Kasumi-1 (cell line): ENCODE data around the gene SLC22A8.
"Not testable (repeated sequence)": the region's sequence is repeated elsewhere in the genome, so short reads cannot be mapped to it uniquely, and the experiment has no call there.

ENCODE experiments used
- DNase-seq, 2 experiments: peaks; one replicate each; lab custom pipeline; 2025; lab: John Stamatoyannopoulos, UW

The SLC22A8 gene

DNA sequence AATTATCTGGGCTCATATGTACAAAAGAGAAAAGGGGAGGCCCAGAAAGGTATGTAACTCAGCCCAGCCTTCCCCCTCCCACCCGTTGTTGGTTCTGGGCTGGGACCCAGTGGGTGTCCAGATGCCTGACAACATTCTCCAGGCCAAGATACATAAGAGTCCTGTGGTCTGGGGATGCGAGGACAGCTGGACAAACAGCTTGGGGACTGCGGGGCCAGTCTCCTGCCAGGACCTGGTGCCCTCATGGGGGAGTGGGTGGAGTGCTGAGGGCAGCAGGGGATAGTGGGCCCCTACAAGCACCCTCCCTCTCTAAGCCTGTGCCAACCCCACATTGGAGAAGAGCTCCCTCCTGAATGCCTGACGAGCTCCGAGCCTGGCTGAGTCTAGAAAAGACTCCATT lies 27.4 kb downstream of the SLC22A8 start:
- no peak for DNase-seq

DNA sequence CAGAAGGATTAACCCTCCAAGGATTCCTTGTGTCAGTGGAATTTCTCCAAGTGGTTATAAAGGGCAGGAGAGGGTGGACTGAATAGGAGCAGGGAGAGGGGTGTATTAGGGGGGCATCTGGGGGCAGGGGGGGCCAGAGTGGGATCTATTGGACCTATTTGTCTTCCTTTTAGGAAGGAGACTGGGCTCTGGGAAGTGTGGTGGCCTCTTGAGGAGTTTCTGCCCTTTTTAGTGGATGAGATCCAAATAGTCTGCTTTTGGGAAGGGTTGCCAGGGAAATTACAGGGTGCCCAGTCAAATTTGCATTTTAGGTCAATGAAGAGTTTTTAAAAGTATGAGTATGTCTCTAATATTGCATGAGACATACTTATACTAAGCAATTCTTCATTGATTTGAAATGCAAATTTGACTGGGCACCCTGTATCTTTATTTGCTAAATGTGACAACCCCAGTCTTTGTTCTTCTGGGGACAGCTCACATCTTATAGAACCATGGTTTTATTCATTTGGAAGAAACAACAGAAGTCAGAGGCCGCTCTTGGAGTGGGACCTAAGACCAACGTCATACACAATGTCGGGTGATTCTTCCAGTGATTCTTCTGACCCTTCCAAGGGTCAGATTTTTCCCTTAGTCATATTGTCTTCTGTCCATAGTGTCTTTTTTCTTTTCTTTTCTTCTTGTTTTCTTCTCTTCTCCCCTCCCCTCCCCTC lies 30.4 kb downstream of the SLC22A8 start:
- no peak for DNase-seq

GRCh38 chr11:62984451-62984991 lies 31.1 kb downstream of the SLC22A8 start, which contains the start of gene SLC22A6:
Gene SLC22A6 (minus strand): TSS chr11:62984967. CDS start chr11:62984690, 277 bp downstream.
- DNase-seq: no peak

GRCh38 chr11:62983536-62984199 lies 32.0 kb downstream of the SLC22A8 start:
- DNase-seq: no peak

DNA sequence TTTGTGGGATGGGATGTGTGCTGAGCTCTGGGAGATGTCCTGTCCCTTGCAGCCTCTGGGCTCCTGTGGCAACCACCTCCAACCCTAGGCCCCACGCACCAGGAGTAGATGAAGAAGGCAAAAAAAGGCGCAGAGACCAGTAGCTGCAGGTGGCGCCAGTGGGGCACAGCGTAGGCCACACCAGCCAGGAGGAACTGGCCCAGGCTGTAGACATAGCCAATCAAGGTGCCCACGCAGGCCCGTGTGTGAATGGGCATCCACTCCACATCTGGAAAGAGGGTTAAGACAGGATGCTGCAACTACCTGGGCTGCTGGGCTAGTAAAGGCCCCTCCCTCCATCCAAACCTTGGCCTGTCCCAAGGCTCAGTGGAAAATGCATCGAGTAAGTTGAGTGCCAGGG lies 33.9 kb downstream of the SLC22A8 start:
- DNase-seq: no peak

DNA sequence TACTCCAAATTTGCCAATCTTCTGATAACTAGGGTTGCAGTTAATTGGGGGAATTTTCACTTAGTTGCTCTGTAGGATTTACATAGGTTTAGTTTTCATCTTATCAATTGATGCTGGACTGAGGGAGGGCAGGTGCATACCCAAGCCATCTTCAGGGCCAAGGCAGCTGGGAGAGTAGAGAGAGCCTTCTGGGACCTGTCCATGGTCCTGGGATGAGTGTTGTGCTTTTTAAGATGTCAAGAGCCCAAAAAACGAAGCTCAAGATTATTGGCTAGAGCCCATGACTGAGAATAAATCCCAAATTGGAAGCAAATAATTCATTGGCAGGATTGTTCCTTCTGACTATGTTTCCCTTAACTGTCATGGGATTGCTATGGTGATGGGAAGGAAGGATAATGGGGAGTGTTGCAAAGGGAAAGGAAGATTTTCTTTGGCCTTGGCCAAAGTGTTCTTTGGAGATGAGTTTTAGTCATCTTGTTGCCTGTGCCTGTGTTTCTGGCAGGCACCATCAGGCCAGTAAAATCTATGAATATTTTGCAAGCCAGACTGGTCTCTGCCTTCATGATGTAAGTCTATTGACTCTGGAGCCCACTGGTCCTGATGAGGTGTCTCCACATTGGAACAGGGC lies 35.4 kb downstream of the SLC22A8 start:
- peak in 1 of 2 experiments; percentile 6 for DNase-seq

- DNase-seq: no peak
Measured at GRCh38 chr11:62976109-62976508, 39.5 kb downstream of the SLC22A8 start.

DNA sequence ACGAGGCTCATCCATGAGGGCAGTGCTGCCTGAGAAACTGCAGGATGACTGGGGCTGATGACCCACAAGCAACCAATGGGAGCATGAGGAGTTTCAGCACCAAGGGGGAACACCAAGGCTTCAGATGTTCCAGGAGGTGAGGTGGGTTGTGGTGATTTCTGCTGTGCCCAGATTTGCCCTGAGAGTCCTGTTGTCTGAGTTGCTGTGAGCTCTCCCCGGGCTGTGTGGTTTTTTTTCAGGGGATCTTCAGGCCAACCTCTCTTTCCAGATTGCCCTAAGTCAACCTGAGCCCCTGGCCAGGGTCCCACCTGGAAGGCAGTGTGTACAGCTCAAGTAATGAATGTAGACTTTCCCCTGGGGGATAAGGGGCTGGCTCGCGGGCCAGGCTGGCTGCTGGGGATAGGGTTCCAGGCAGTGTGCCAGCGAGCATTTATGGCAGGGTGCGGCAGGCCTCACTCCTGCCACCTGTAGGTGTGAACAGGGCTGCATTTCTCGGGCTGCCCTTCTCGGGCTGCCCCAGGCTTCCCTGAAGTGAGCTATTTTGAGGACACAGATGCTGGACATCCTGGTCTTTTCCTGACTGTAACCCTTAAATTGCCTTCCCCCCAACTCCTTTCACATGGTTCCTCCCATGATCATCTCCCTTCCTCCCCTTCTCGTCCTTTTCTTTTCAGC lies 40.7 kb downstream of the SLC22A8 start:
- DNase-seq: peak; percentile 9 to 20

DNA sequence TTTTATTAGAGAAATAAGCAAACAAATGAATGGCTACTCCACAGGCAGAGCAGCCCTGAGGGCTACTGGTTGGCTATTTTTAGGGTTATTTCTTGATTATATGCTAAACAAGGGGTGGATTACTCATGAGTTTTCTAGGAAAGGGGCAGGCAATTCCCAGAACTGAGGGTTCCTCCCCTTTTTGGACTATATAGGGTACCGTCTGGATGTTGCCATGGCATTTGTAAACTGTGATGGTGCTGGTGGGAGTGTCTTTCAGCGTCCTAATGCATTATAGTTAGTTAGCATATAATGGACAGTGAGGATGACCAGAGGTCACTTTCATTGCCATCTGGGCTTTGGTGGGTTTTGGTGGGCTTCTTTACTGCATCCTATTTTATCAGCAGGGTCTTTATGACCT lies 50.1 kb downstream of the SLC22A8 start:
- no peak for DNase-seq

DNA sequence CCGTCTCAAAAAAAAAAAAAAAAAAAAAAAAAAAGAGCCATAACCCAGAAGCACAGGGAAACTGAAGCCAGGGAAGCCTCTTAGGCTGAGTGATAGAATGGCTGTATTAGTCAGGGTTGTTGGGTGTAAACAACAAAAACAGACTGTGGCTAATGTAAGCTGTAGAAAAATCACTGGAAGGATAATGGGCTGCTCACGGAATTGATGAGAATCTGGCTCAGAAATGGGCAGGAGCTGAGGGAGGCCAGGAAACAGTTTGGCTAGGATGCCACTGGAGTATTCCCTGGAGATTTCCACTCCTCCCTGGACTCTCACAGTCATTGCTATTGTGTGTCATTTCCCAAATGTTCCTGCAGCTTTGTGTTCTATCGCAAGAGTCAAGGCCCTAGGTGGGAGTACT lies 53.2 kb downstream of the SLC22A8 start:
- no peak for DNase-seq

- no peak for DNase-seq
Measured at GRCh38 chr11:62961017-62961570, 54.5 kb downstream of the SLC22A8 start.

- no peak for DNase-seq
Measured at GRCh38 chr11:62959422-62959980, 56.1 kb downstream of the SLC22A8 start.

- DNase-seq: no peak
Measured at GRCh38 chr11:62958547-62959421, 56.9 kb downstream of the SLC22A8 start.

DNA sequence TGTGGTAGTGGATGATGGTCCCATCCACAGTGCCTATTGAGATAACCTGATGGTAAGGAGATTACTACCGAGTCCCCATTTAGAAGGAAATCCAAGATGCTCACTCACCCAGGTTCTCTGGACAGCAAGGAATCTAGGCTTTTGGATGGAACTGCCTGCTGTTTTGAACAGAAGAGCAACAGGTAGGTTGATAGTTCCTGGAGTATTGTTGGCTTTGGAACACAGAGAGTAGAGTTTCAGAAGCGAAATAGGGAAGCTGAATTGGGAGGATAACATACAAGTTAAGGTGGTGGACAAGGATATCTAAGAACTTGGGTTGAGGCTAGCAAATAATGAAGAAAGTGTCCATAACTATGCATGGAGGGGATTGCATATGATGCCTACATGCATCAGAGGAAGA lies 58.5 kb downstream of the SLC22A8 start:
- no peak for DNase-seq

DNA sequence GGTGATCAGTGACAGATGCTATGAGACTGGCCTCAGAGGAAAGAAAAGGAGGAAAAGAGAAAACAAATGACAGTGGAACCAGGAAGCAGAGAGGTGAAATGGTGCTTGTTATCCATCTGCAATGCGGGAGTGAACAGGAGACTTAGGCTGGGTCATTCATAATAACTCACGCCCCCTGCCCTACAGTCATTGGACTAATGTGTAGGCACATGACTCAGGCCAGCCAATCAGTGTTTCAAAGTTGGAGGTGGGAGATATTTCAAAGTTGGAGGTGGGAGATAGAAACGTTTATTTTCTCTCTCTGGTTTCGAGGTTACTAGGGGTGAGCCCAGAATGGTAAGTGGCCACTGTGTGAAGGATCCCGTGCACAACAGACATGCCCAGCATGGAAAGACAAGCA lies 61.2 kb downstream of the SLC22A8 start:
- no peak for DNase-seq

DNA sequence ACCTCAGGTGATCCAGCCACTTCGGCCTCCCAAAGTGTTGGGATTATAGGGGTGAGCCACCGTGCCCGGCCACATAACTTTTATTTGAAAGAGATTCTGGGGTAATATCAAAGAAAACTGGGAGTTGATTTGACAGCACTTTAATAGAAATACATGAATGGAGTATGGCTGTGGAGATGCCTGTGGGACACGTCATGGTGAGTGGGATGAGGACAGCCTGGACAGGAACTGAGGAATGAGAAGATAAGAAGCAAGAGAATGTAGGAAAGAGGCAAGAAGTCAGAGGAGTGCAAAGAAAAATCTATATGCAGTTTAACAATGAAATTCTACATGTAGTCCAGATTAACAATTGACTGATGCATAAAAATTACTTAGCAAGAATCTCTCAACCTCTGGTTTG lies 61.8 kb downstream of the SLC22A8 start:
- DNase-seq: no peak

- no peak for DNase-seq
Measured at GRCh38 chr11:62948765-62949320, 66.8 kb downstream of the SLC22A8 start.

DNA sequence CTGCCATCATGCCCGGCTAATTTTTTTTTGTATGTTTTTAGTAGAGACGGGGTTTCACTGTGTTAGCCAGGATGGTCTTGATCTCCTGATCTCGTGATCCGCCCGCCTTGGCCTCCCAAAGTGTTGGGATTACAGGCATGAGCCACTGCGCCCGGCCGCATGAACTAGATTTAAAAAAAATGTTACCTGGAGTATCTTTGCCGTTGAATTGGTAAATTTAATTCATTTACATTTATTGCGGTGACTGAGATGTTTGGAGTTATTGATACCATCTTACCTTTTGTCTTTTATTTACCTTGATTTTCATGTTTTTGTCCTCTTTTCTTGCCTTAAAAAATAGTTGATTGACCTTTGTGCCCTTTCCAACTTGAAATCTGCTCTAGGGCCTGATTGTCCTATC lies 70.1 kb downstream of the SLC22A8 start:
- not testable (repeated sequence) for DNase-seq
